K562 (cell line): ENCODE results near the gene ACTR5. TPM values are rescaled to one million over a fixed set of nuclear protein-coding genes. Genes with fewer than 3 reads are reported as not detected.

Experiments
- C11orf30 ChIP-seq: fragments of 450-650 bp; IDR thresholded peaks from 2 replicates; pipeline ENCODE4 v1.6.1; 2016; ENCODE audit warnings: low read depth, mild to moderate bottlenecking
- FOSL1 ChIP-seq: fragments of 200-800 bp; sonication (Bioruptor generic); conservative IDR thresholded peaks from 2 replicates; pipeline ENCODE4 v1.6.1; 2016; ENCODE audit warnings: missing genetic modification characterization, missing compliant biosample characterization
- JUND ChIP-seq, 2 experiments: IDR thresholded peaks; 2 replicates in 1 of 2; 3 replicates in 1 of 2; pipeline ENCODE4 v1.6.1; 2011; ENCODE audit warnings: borderline replicate concordance in 2 of 2, low read depth in 2 of 2, low read length in 2 of 2, improper control_type of control experiment in 1 of 2, missing biosample characterization in 1 of 2, missing genetic modification characterization in 1 of 2, missing genetic modification reagents in 1 of 2
- KLF16 ChIP-seq: IDR thresholded peaks from 2 replicates; pipeline ENCODE4 v1.6.1; 2016; ENCODE audit warnings: antibody characterized with exemption
- NUFIP1 ChIP-seq: fragments of 450-650 bp; IDR thresholded peaks from 2 replicates; pipeline ENCODE4 v1.6.1; 2018; ENCODE audit not compliant: partially characterized antibody
- TEAD4 ChIP-seq, 2 experiments: sonication (generic) in 1 of 2; formaldehyde crosslinking in 1 of 2; IDR thresholded peaks; 2 replicates each; pipeline versions ENCODE4 v1.6.1 to v1.8.0; 2012 to 2022; ENCODE audit warnings: borderline replicate concordance in 1 of 2, inconsistent platforms in 1 of 2, low read length in 1 of 2, mild to moderate bottlenecking in 1 of 2, missing genetic modification reagents in 1 of 2
- ZNF609 ChIP-seq: sonication (generic); formaldehyde crosslinking; IDR thresholded peaks from 2 replicates; pipeline ENCODE4 v1.8.1; 2023; ENCODE audit warnings: missing genetic modification reagents, mild to moderate bottlenecking, borderline replicate concordance
- polyA plus RNA-seq, 8 experiments: library from polyadenylated mRNA; depleted of rRNA in 4 of 8; stranded (reverse) in 5 of 8; unstranded in 3 of 8; fragments of >200 nt; fragmentation: Nextera tagmentation in 2 of 8; fragmentation: Illumina TruSeq in 1 of 8; extraction: Ambion mirVana in 2 of 8; extraction: Trizol in 1 of 8; gene quantifications; 2 replicates each; pipeline versions ENCODE4 v1.2.1 to v1.2.3, GENCODE V29; 2011 to 2014; ENCODE audit warnings: inconsistent platforms in 1 of 8, missing spikeins in 1 of 8
- total RNA-seq, 7 experiments: library from RNA; depleted of rRNA in 6 of 7; stranded (reverse); fragments of >200 nt in 6 of 7; fragmentation: Illumina TruSeq in 2 of 7; extraction: Trizol in 2 of 7; gene quantifications; 2 replicates each; pipeline versions ENCODE4 v1.2.1 to v1.2.3, GENCODE V29; 2011 to 2021; ENCODE audit warnings: low replicate concordance in 1 of 7
- TF ChIP-seq, protein P1 (sequence below), 2 experiments: fragments of 450-650 bp; formaldehyde crosslinking in 1 of 2; IDR thresholded peaks; 2 replicates each; pipeline versions ENCODE4 v1.4.0 to v1.6.1; 2014 to 2020; ENCODE audit warnings: mild to moderate bottlenecking in 2 of 2, borderline replicate concordance in 1 of 2, low read depth in 1 of 2
- TF ChIP-seq, protein P2 (sequence below): fragments of 200-800 bp; sonication (Bioruptor generic); IDR thresholded peaks from 2 replicates; pipeline ENCODE4 v1.6.1; 2017; ENCODE audit warnings: missing genetic modification characterization, missing compliant biosample characterization

ACTR5 gene
- total and polyA plus RNA-seq, 9 of the 15 experiments (the other 6 are each of a cell fraction or from before 2014, with no cell fraction given) = 0.93 to 18.8 (median 12.9) TPM

DNA sequence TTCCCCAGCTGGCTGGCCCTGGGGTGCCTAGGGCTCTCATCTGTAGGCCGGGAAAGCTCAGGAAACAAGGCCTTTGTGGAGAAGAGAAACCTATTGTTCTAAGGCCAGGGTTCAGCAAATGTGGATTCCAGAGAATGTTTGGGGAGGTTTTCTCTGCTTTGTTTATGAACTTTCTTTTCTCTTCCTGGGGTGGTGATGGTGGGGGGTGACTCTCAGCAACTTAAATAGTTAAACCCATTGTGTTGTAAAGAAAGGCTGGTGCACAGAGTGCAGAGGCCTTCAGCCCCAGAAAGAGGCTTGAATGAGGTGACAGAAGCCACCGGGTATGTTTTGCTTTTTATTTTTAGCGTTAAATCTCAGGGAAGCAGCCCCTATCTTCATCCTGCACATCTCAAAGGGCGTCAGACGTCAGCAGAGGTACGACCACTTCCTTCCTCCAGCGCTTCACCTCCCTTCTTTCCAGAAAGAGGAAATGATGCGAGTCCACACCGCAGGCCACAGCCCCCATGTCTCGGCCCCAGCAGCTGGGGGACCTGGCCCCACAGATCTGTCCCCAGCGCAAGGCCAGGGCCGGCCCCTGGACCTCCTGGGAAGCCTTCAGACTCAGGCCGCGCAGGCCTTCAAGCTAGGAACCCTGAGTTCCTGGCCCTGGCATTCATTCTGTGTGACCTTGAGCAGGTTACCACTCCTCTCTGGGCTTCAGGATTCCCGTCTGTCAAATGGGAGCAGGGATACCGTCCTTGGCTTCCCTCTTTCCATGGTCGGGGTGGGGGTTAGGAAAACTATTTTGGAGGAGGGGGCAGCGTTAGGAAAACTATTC is 56.6 kb downstream of the ACTR5 start (continued):
- TF ChIP-seq ZNF609 (CRISPR knock-in tag) (no peak), FOSL1 (tag) (0 out of 2 replicates have a peak, but pooled peaks have one; percentile 12), JUND (IDR thresholded peaks at IDR 0.05; ENCODE audit: borderline replicate concordance, low read depth, low read length) (peak; percentile 25; the same call in 1 of the 2 replicates), JUND (tag; IDR thresholded peaks at IDR 0.05; ENCODE audit: borderline replicate concordance, low read depth, low read length) (no peak; the same call in 2 of the 3 replicates), KLF16 (peak; percentile 91), C11orf30 (no peak), TEAD4 (IDR thresholded peaks at IDR 0.05; ENCODE audit: low read length) (peak; percentile 86), TEAD4 (CRISPR knock-in tag; IDR thresholded peaks at IDR 0.05; ENCODE audit: borderline replicate concordance) (no peak), NUFIP1 (peak; percentile 49)
- TF ChIP-seq, protein P1, sequence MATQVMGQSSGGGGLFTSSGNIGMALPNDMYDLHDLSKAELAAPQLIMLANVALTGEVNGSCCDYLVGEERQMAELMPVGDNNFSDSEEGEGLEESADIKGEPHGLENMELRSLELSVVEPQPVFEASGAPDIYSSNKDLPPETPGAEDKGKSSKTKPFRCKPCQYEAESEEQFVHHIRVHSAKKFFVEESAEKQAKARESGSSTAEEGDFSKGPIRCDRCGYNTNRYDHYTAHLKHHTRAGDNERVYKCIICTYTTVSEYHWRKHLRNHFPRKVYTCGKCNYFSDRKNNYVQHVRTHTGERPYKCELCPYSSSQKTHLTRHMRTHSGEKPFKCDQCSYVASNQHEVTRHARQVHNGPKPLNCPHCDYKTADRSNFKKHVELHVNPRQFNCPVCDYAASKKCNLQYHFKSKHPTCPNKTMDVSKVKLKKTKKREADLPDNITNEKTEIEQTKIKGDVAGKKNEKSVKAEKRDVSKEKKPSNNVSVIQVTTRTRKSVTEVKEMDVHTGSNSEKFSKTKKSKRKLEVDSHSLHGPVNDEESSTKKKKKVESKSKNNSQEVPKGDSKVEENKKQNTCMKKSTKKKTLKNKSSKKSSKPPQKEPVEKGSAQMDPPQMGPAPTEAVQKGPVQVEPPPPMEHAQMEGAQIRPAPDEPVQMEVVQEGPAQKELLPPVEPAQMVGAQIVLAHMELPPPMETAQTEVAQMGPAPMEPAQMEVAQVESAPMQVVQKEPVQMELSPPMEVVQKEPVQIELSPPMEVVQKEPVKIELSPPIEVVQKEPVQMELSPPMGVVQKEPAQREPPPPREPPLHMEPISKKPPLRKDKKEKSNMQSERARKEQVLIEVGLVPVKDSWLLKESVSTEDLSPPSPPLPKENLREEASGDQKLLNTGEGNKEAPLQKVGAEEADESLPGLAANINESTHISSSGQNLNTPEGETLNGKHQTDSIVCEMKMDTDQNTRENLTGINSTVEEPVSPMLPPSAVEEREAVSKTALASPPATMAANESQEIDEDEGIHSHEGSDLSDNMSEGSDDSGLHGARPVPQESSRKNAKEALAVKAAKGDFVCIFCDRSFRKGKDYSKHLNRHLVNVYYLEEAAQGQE (IDR thresholded peaks at IDR 0.05; ENCODE audit: borderline replicate concordance) = no peak
- TF ChIP-seq, protein P1 (CRISPR knock-in tag; IDR thresholded peaks at IDR 0.05; ENCODE audit: low read depth) = peak; percentile 17; the same call in 1 of the 2 replicates
- TF ChIP-seq, protein P2, sequence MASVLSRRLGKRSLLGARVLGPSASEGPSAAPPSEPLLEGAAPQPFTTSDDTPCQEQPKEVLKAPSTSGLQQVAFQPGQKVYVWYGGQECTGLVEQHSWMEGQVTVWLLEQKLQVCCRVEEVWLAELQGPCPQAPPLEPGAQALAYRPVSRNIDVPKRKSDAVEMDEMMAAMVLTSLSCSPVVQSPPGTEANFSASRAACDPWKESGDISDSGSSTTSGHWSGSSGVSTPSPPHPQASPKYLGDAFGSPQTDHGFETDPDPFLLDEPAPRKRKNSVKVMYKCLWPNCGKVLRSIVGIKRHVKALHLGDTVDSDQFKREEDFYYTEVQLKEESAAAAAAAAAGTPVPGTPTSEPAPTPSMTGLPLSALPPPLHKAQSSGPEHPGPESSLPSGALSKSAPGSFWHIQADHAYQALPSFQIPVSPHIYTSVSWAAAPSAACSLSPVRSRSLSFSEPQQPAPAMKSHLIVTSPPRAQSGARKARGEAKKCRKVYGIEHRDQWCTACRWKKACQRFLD = no peak; the same call in 1 of the 2 replicates
